DND-41 (cell line): ENCODE data around the gene TEX54.

Source experiments
- CTCF ChIP-seq: IDR thresholded peaks from 2 replicates; pipeline ENCODE4 v1.5.1; 2012; ENCODE audit warnings: borderline replicate concordance, low read length, moderate library complexity, mild to moderate bottlenecking; ENCODE audit not compliant: poor library complexity, severe bottlenecking; ENCODE audit errors: extremely low read depth
- EZH2 ChIP-seq: IDR thresholded peaks from 3 replicates; pipeline ENCODE4 v1.6.1; 2012; ENCODE audit warnings: borderline replicate concordance, low read depth, mild to moderate bottlenecking, moderate library complexity, low read length, inconsistent platforms; ENCODE audit not compliant: severe bottlenecking

- TF ChIP-seq EZH2 (no peak), CTCF (no peak)
Observed at GRCh38 chr11:62855571-62856332, 23.1 kb upstream of the TEX54 start.
